Measurements from ENCODE around the gene CAPN10.
A peak's percentile ranks its signal among the peaks of the same experiment; 100 is the strongest.

Gene CAPN10

GRCh38 chr2:240639566-240639965, 53.0 kb downstream of the CAPN10 start:
- no peak for DNase-seq (ENCODE audit: low read depth)
- H3K4me3 ChIP-seq (ENCODE audit: control insufficient read depth, low read depth, low read length), result no peak overlapping the region
- TF ChIP-seq CTCF (conservative IDR thresholded peaks at IDR 0.05; ENCODE audit: control insufficient read depth, insufficient read depth, low read depth, low read length), result no peak

- TF ChIP-seq CTCF (conservative IDR thresholded peaks at IDR 0.05; ENCODE audit: control insufficient read depth, insufficient read depth, low read depth, low read length), result peak; percentile 45
- H3K4me3 ChIP-seq (ENCODE audit: control insufficient read depth, low read depth, low read length), result no peak overlapping the region
- peak; percentile 30 for DNase-seq (ENCODE audit: low read depth)
Observed at GRCh38 chr2:240640939-240641338, 54.4 kb downstream of the CAPN10 start.

DNA sequence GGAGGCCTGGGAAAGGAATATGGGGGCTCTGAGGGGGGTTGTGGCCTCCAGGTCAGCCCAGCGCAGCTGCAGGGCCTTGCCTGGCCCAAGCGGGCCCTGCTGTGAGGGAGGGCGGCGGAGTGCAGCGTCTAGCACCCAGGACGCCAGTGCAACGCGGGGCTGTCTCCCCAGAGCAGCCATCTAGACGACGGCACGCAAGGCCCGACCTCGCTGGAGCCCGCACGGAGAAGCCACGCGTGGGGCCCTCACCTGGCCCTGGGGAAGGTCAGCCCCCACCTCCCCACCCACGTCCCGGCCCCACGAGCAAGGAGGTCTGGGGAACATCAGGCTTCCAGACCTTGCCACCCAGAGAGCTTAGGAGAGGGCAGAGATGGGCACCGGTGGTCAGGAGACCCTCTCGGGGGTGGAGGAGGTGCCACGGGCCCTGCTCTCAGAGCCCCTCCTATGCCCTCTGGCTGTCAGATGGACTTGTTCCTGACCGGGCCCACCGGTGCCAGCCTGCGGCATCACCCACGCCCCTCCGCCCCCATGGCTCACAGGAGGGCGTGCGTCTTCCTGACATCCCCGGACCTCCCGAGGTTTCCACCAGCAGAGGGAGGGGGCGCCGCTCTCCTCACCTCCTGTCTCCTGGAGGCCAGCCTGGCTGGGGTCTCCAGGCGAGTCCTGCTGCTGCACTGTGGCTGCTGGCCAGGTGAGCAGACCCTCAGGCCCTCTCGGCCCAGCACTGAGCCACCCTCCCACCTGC, 55.7 kb downstream of the CAPN10 start:
- H3K4me3 ChIP-seq (ENCODE audit: control insufficient read depth, low read depth, low read length), result no peak overlapping the region
- no peak for TF ChIP-seq CTCF (conservative IDR thresholded peaks at IDR 0.05; ENCODE audit: control insufficient read depth, insufficient read depth, low read depth, low read length)
- DNase-seq (ENCODE audit: low read depth), result no peak

DNA sequence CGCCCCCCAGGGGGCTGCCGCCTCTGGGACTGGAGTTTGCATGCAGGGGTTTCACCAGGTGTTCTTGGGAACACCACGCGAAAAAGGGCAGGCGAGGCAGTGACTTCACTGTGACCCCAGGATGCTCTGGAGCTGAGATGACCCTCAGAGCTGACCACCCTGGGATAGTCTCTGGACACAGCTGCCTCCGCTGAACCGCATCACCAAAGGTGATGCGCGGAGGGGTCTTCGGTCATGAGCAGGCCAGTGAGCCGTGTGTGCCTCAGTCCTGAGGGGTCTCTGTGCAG, 56.2 kb downstream of the CAPN10 start:
- no peak overlapping the region for H3K4me3 ChIP-seq (ENCODE audit: control insufficient read depth, low read depth, low read length)
- no peak for TF ChIP-seq CTCF (conservative IDR thresholded peaks at IDR 0.05; ENCODE audit: control insufficient read depth, insufficient read depth, low read depth, low read length)
- DNase-seq (ENCODE audit: low read depth), result no peak

GRCh38 chr2:240643093-240643810, 56.7 kb downstream of the CAPN10 start:
- no peak overlapping the region for H3K4me3 ChIP-seq (ENCODE audit: control insufficient read depth, low read depth, low read length)
- no peak for DNase-seq (ENCODE audit: low read depth)
- no peak for TF ChIP-seq CTCF (conservative IDR thresholded peaks at IDR 0.05; ENCODE audit: control insufficient read depth, insufficient read depth, low read depth, low read length)

DNA sequence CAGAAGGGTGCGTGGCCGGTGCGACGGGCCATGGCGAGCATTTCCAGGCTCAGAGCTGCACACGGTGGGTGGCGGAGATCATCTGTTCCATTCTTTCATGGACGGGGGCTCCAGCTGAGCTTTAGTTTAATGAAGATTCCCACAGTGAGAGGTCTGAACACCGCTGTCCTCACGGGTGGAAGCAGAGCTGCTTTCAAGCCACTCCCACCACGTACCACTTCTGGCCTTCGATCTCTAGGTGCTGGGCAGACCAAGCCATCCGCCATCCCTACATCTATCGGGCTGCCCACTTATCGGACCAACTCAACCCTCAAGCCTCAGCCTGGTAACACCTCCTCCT, 57.2 kb downstream of the CAPN10 start:
- no peak overlapping the region for H3K4me3 ChIP-seq (ENCODE audit: control insufficient read depth, low read depth, low read length)
- DNase-seq (ENCODE audit: low read depth), result no peak
- TF ChIP-seq CTCF (conservative IDR thresholded peaks at IDR 0.05; ENCODE audit: control insufficient read depth, insufficient read depth, low read depth, low read length), result no peak

All from fibroblast of mammary gland (primary cell).